Fibroblast of mammary gland (primary cell): ENCODE measurements around the gene EYA2.

ENCODE experiments used
- DNase-seq: peaks from one replicate; pipeline ENCODE4 v3.0.0-alpha.2; 2010; ENCODE audit warnings: low read depth
- H3K4me3 ChIP-seq: 2 replicates; pipeline ENCODE4 v1.5.1; 2011; ENCODE audit warnings: low read depth, mild to moderate bottlenecking, low read length, moderate library complexity; ENCODE audit not compliant: control insufficient read depth
- CTCF ChIP-seq: conservative IDR thresholded peaks from 2 replicates; pipeline ENCODE4 v1.5.1; 2011; ENCODE audit warnings: low read depth, low read length, inconsistent platforms; ENCODE audit not compliant: control insufficient read depth, insufficient read depth

EYA2 gene

GRCh38 chr20:47090835-47091234 lies 196.2 kb downstream of the EYA2 start:
- H3K4me3 ChIP-seq: no peak overlapping the region
- DNase-seq: no peak
- TF ChIP-seq CTCF: no peak

DNA sequence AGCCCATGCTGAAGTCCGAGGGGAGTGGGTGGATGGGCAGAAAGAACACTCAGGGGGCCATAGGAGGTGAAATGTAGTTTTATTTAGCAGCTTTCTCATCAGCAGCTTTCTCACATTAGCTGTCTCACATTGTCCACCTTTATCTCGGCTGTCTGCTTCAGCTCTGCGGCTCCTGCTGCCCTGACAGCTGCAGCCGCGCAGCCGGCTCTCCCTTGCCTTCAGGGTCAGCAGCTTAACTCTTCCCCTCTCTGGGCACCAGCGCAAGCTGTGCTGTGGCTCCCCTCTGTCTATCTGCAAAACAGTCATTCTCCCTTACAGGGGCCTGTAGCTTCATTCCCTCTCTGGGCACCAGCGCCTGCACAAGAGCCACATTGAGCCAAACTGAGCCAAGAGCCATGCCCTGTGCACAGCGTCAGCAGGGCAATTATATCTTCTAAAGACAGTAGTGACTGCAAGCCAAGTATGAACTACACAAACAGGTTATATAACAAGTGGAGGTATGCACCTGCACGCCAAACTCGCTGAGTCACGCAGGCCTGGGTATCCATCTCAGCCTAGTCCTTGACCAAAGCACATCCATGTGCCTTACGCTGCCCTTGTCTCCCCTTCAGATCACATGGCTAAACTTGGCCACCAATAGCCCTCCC lies 198.8 kb downstream of the EYA2 start:
- no peak for DNase-seq
- H3K4me3 ChIP-seq: no peak overlapping the region
- TF ChIP-seq CTCF: no peak

DNA sequence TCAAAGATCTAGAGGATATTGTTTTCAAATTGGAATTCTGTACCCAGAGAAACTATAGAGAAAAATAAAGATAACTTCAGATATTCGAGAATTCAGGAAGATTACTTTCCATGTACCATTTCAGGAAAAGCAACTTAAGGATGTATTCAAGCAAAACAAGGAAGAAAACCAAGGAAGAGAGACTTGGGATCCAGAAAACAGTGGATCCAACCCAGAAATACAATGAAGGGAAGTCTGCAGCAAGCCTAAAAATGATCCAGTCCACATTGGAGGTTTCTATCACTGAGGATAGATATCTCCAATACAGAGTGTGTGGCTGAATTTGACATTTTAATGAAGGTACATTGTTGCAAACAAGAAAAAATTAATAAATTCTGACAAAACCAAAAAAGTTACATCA lies 201.0 kb downstream of the EYA2 start:
- no peak overlapping the region for H3K4me3 ChIP-seq
- TF ChIP-seq CTCF: no peak
- DNase-seq: no peak

GRCh38 chr20:47097691-47098622 lies 203.3 kb downstream of the EYA2 start:
- H3K4me3 ChIP-seq: no peak overlapping the region
- TF ChIP-seq CTCF: no peak
- no peak for DNase-seq

DNA sequence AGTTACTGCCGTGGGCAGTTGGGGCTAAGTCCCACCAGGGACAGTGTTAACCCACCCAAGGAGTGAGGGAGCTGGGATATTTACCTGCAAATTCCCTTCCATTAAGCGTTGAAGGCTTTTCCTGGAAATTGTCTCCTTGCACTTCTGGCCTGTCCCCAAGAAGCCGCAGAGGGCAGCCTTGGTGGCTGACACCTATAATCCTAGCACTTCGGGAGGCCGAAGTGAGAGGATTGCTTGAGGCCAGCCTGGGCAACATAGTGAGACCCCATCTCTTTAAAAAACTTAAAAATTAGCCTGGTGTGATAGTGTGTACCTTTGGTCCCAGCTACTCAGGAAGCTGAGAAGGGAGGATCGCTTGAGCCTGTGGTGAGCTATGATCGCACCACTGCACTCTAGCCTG lies 204.4 kb downstream of the EYA2 start:
- H3K4me3 ChIP-seq: no peak overlapping the region
- no peak for DNase-seq
- TF ChIP-seq CTCF: no peak

- no peak for TF ChIP-seq CTCF
- peak; percentile 69 for DNase-seq
- H3K4me3 ChIP-seq: no peak overlapping the region
Measured at GRCh38 chr20:47099825-47100441, 205.3 kb downstream of the EYA2 start.
